Measurements from ENCODE around the gene MMP14.
"Not testable (repeated sequence)": the region's sequence is repeated elsewhere in the genome, so short reads cannot be mapped to it uniquely, and the experiment has no call there.

The MMP14 gene

GRCh38 chr14:22845821-22846625 is 9.6 kb downstream of the MMP14 start:
- peak overlapping the region; percentile 28 to 75 (median 57) for H3K4me2 ChIP-seq
- peak overlapping the region in 3 of 11 experiments; percentile 53 to 71 (median 64); a peak in 5 of 22 replicates for H3K9ac ChIP-seq
- TF ChIP-seq Cebpa-rat (IDR thresholded peaks at IDR 0.05): no peak
- no peaks in the 10 kb centered on the region for H3K9me3 ChIP-seq (replicated peaks in 1 of 11)
- H3K27me3 ChIP-seq: no peaks in the 10 kb centered on the region; a peak in 2 of 22 replicates
- no peak overlapping the region; a peak in 1 of 20 replicates for H3K4me3 ChIP-seq
- H3K36me3 ChIP-seq: peaks cover 0 to 67% (median 0%) of the 10 kb centered on the region in 11 experiments; a peak in 8 of 22 replicates
- peak overlapping the region in 7 of 11 experiments; percentile 23 to 69 (median 57); a peak in 11 of 22 replicates for H3K27ac ChIP-seq
- peaks cover 0 to 64% (median 0%) of the 10 kb centered on the region in 11 experiments; a peak in 6 of 22 replicates for H4K20me1 ChIP-seq
- peaks cover 42 to 97% (median 53%) of the 10 kb centered on the region in 10 experiments for H3K4me1 ChIP-seq

GRCh38 chr14:22846811-22847307 is 10.5 kb downstream of the MMP14 start:
- H3K27ac ChIP-seq: peak overlapping the region in 9 of 11 experiments; percentile 23 to 69 (median 52); a peak in 13 of 22 replicates
- no peaks in the 10 kb centered on the region for H3K9me3 ChIP-seq (replicated peaks in 1 of 11)
- H3K4me2 ChIP-seq: peak overlapping the region; percentile 28 to 75 (median 57); a peak in 19 of 22 replicates
- H3K4me1 ChIP-seq: peaks cover 49 to 97% (median 61%) of the 10 kb centered on the region in 10 experiments
- no peaks in the 10 kb centered on the region for H3K27me3 ChIP-seq
- no peak overlapping the region for H3K4me3 ChIP-seq
- peaks cover 0 to 55% (median 0%) of the 10 kb centered on the region in 11 experiments; a peak in 6 of 22 replicates for H4K20me1 ChIP-seq
- peaks cover 0 to 59% (median 0%) of the 10 kb centered on the region in 11 experiments; a peak in 8 of 22 replicates for H3K36me3 ChIP-seq
- H3K9ac ChIP-seq: peak overlapping the region in 5 of 11 experiments; percentile 36 to 71 (median 53); a peak in 8 of 22 replicates
- TF ChIP-seq Cebpa-rat (IDR thresholded peaks at IDR 0.05): no peak

- Histone ChIP-seq H3K27ac (peak overlapping the region; percentile 40 to 83 (median 65); a peak in 20 of 22 replicates), H3K4me2 (peak overlapping the region; percentile 52 to 97 (median 77)), H3K9ac (peak overlapping the region; percentile 11 to 68 (median 50); a peak in 20 of 22 replicates), H3K9me3 (replicated peaks in 1 of 11) (no peaks in the 10 kb centered on the region), H4K20me1 (peaks cover 0 to 46% (median 0%) of the 10 kb centered on the region in 11 experiments; a peak in 5 of 22 replicates), H3K36me3 (peaks cover 0 to 50% (median 0%) of the 10 kb centered on the region in 11 experiments; a peak in 8 of 22 replicates), H3K4me1 (peaks cover 56 to 97% (median 71%) of the 10 kb centered on the region in 10 experiments), H3K27me3 (no peaks in the 10 kb centered on the region), H3K4me3 (peak overlapping the region in 1 of 10 experiments; percentile 21; a peak in 1 of 20 replicates)
- TF ChIP-seq Cebpa-rat (IDR thresholded peaks at IDR 0.05): no peak
Observed at GRCh38 chr14:22847661-22848341, 11.4 kb downstream of the MMP14 start.

- H3K9me3 ChIP-seq (replicated peaks in 1 of 11): no peaks in the 10 kb centered on the region
- peaks cover 57 to 96% (median 78%) of the 10 kb centered on the region in 10 experiments for H3K4me1 ChIP-seq
- H3K36me3 ChIP-seq: peaks cover 0 to 42% (median 0%) of the 10 kb centered on the region in 11 experiments; a peak in 8 of 22 replicates
- peak overlapping the region in 1 of 10 experiments; percentile 21; a peak in 1 of 20 replicates for H3K4me3 ChIP-seq
- peak overlapping the region; percentile 40 to 83 (median 65); a peak in 20 of 22 replicates for H3K27ac ChIP-seq
- peak overlapping the region; percentile 11 to 68 (median 50); a peak in 20 of 22 replicates for H3K9ac ChIP-seq
- no peak for TF ChIP-seq Cebpa-rat (IDR thresholded peaks at IDR 0.05)
- peak overlapping the region; percentile 52 to 97 (median 77) for H3K4me2 ChIP-seq
- H3K27me3 ChIP-seq: no peaks in the 10 kb centered on the region
- H4K20me1 ChIP-seq: peaks cover 0 to 38% (median 0%) of the 10 kb centered on the region in 11 experiments; a peak in 4 of 22 replicates
Observed at GRCh38 chr14:22848351-22849164, 12.2 kb downstream of the MMP14 start.

- Histone ChIP-seq H3K27ac (peak overlapping the region in 9 of 11 experiments; percentile 43 to 83 (median 65); a peak in 18 of 22 replicates), H3K36me3 (peaks cover 0 to 34% (median 0%) of the 10 kb centered on the region in 11 experiments; a peak in 8 of 22 replicates), H4K20me1 (peaks cover 0 to 31% (median 0%) of the 10 kb centered on the region in 11 experiments; a peak in 4 of 22 replicates), H3K4me1 (peaks cover 53 to 94% (median 78%) of the 10 kb centered on the region in 10 experiments), H3K4me2 (peak overlapping the region; percentile 52 to 97 (median 77); a peak in 21 of 22 replicates), H3K4me3 (peak overlapping the region in 1 of 10 experiments; percentile 21; a peak in 1 of 20 replicates), H3K27me3 (no peaks in the 10 kb centered on the region), H3K9me3 (replicated peaks in 1 of 11) (no peaks in the 10 kb centered on the region), H3K9ac (peak overlapping the region in 6 of 11 experiments; percentile 29 to 68 (median 48); a peak in 9 of 22 replicates)
- no peak for TF ChIP-seq Cebpa-rat (IDR thresholded peaks at IDR 0.05)
Observed at GRCh38 chr14:22849212-22849819, 12.9 kb downstream of the MMP14 start.

- H3K4me3 ChIP-seq: peak overlapping the region in 3 of 10 experiments; percentile 0 to 48 (median 2); a peak in 4 of 20 replicates
- peak overlapping the region; percentile 20 to 80 (median 63); a peak in 17 of 22 replicates for H3K9ac ChIP-seq
- H4K20me1 ChIP-seq: peaks cover 0 to 12% (median 0%) of the 10 kb centered on the region in 11 experiments; a peak in 3 of 22 replicates
- H3K27me3 ChIP-seq: no peaks in the 10 kb centered on the region
- TF ChIP-seq Cebpa-rat (IDR thresholded peaks at IDR 0.05): peak in 7 of 11 experiments; percentile 42 to 79 (median 55); a peak in 8 of 22 replicates
- peak overlapping the region; percentile 23 to 90 (median 77); a peak in 20 of 22 replicates for H3K27ac ChIP-seq
- H3K36me3 ChIP-seq: peaks cover 0 to 16% (median 0%) of the 10 kb centered on the region in 11 experiments; a peak in 6 of 22 replicates
- no peaks in the 10 kb centered on the region for H3K9me3 ChIP-seq (replicated peaks in 1 of 11)
- peaks cover 45 to 77% (median 66%) of the 10 kb centered on the region in 10 experiments for H3K4me1 ChIP-seq
- peak overlapping the region; percentile 42 to 100 (median 91) for H3K4me2 ChIP-seq
Observed at GRCh38 chr14:22850944-22851764, 14.8 kb downstream of the MMP14 start.

GRCh38 chr14:22852178-22852577 is 15.8 kb downstream of the MMP14 start:
- H3K4me1 ChIP-seq: peaks cover 36 to 67% (median 57%) of the 10 kb centered on the region in 10 experiments
- peak overlapping the region; percentile 79 to 100 (median 94); a peak in 19 of 22 replicates for H3K4me2 ChIP-seq
- H3K27me3 ChIP-seq; H4K20me1 ChIP-seq; H3K9me3 ChIP-seq (replicated peaks in 1 of 11); H3K4me3 ChIP-seq; H3K36me3 ChIP-seq: not testable (repeated sequence)
- peak overlapping the region in 10 of 11 experiments; percentile 40 to 90 (median 77); a peak in 16 of 22 replicates for H3K27ac ChIP-seq
- H3K9ac ChIP-seq: peak overlapping the region in 7 of 11 experiments; percentile 63 to 80 (median 76); a peak in 8 of 22 replicates
